Muscle layer of duodenum (tissue), 2 donors: ENCODE measurements around the gene ZNF451.

Source experiments
- H3K27ac ChIP-seq: one replicate; pipeline ENCODE4 v1.7.0; 2013; ENCODE audit warnings: mild to moderate bottlenecking, low read length
- H3K27me3 ChIP-seq: one replicate; pipeline ENCODE4 v1.7.0; 2013; ENCODE audit warnings: low read depth, mild to moderate bottlenecking, control low read depth, low read length
- H3K36me3 ChIP-seq, 2 donors: one replicate each; pipeline ENCODE4 v1.7.0; 2013; ENCODE audit warnings: low read length in 2 of 2, control low read depth in 1 of 2, mild to moderate bottlenecking in 1 of 2; ENCODE audit not compliant: insufficient read depth in 2 of 2, control insufficient read depth in 1 of 2
- H3K4me1 ChIP-seq, 2 donors: one replicate each; pipeline ENCODE4 v1.7.0; 2013; ENCODE audit warnings: low read length in 2 of 2, mild to moderate bottlenecking in 2 of 2, control low read depth in 1 of 2, moderate library complexity in 1 of 2; ENCODE audit not compliant: insufficient read depth in 2 of 2, control insufficient read depth in 1 of 2
- H3K4me3 ChIP-seq, 2 donors: one replicate each; pipeline ENCODE4 v1.7.0; 2013; ENCODE audit warnings: low read length in 2 of 2, low read depth in 1 of 2, mild to moderate bottlenecking in 1 of 2
- H3K9me3 ChIP-seq, 2 donors: one replicate each; pipeline ENCODE4 v1.7.0; 2013; ENCODE audit warnings: low read length in 2 of 2, control low read depth in 1 of 2, mild to moderate bottlenecking in 1 of 2; ENCODE audit not compliant: control insufficient read depth in 1 of 2
- donor health status: healthy.

The ZNF451 gene

DNA sequence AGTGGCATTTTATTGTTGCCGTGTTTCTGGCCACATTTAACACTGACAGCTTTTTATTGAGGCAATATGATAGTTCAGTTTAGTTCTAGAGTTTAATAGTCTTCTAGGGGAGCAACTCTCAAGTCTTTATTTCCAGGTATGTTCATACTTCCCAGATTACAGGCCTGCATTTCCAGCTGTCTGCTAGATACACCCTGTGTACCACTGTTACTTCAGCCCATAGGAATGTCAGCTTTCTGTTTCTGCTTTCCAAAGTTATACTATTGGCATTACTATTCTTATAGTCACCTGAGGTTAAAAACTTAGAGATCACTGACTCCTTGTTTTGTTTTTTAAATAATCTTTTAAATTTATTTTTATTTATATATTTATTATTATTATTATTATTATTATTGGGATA is 7.6 kb downstream of the ZNF451 start:
- H3K27ac ChIP-seq, result no peak overlapping the region
- no peak overlapping the region for H3K4me3 ChIP-seq
- H3K9me3 ChIP-seq, result no peaks in the 10 kb centered on the region
- H3K27me3 ChIP-seq, result no peaks in the 10 kb centered on the region
- H3K36me3 ChIP-seq, result peaks cover 28 to 38% of the 10 kb centered on the region in 2 donors
- peaks cover 12 to 13% of the 10 kb centered on the region in 2 donors for H3K4me1 ChIP-seq

DNA sequence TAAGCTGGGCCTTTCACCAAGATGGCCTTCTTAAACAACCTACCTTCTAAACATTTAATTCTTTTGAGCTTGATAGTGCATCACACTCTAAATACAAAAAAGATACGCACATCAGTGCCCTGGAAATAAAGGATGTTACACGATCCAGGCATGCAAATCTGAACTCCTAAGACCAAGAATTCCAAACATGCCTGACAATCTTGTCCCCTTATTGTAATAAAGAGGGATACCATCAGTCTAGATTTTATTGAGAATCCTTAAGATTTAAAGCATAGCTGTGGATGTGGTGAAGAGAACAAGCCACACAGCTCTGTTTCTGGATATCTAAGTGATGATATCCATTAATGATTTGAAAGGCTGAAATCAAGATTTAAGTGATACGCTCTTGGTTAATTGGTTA is 13.0 kb downstream of the ZNF451 start:
- Histone ChIP-seq H3K27ac (no peak overlapping the region), H3K27me3 (no peaks in the 10 kb centered on the region), H3K36me3 (peaks cover 28 to 45% of the 10 kb centered on the region in 2 donors), H3K9me3 (no peaks in the 10 kb centered on the region), H3K4me3 (no peak overlapping the region), H3K4me1 (no peaks in the 10 kb centered on the region)

GRCh38 chr6:57104336-57104735 is 14.3 kb downstream of the ZNF451 start:
- Histone ChIP-seq H3K4me1 (no peaks in the 10 kb centered on the region), H3K27ac (no peak overlapping the region), H3K9me3 (no peaks in the 10 kb centered on the region), H3K36me3 (peaks cover 27 to 37% of the 10 kb centered on the region in 2 donors), H3K4me3 (no peak overlapping the region), H3K27me3 (no peaks in the 10 kb centered on the region)

GRCh38 chr6:57106990-57107389 is 17.0 kb downstream of the ZNF451 start:
- no peak overlapping the region for H3K27ac ChIP-seq
- H3K4me3 ChIP-seq, result no peak overlapping the region
- H3K4me1 ChIP-seq, result no peaks in the 10 kb centered on the region
- no peaks in the 10 kb centered on the region for H3K27me3 ChIP-seq
- H3K9me3 ChIP-seq, result no peaks in the 10 kb centered on the region
- H3K36me3 ChIP-seq, result peaks cover under 1 to 13% of the 10 kb centered on the region in 2 donors

GRCh38 chr6:57108691-57109090 is 18.7 kb downstream of the ZNF451 start:
- Histone ChIP-seq H3K9me3 (no peaks in the 10 kb centered on the region), H3K4me1 (no peaks in the 10 kb centered on the region), H3K4me3 (no peak overlapping the region), H3K27me3 (no peaks in the 10 kb centered on the region), H3K27ac (no peak overlapping the region), H3K36me3 (no peaks in the 10 kb centered on the region)

DNA sequence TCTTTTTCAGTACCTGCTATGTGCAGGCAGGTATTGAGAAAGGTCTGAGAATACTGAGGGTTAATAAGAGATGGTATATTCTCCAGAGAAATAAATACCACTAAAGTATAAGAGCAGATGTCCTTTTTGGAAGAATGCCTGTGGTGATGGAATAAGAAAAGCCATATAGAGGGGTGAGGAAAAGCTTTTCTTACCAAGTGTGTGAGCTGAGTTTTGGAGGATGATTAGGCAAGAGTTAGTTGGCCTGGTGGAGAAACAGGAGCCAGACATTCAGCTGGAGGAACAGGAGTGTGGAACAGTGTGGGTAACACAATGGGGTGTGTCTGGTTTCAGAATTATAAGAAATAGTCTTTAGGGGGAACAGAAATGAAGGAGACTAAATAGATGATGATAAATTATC is 19.9 kb downstream of the ZNF451 start:
- H3K9me3 ChIP-seq, result no peaks in the 10 kb centered on the region
- no peaks in the 10 kb centered on the region for H3K4me1 ChIP-seq
- no peak overlapping the region for H3K27ac ChIP-seq
- no peaks in the 10 kb centered on the region for H3K36me3 ChIP-seq
- H3K4me3 ChIP-seq, result no peak overlapping the region
- no peaks in the 10 kb centered on the region for H3K27me3 ChIP-seq

GRCh38 chr6:57113105-57113504 is 23.1 kb downstream of the ZNF451 start:
- no peaks in the 10 kb centered on the region for H3K9me3 ChIP-seq
- no peak overlapping the region for H3K4me3 ChIP-seq
- no peaks in the 10 kb centered on the region for H3K36me3 ChIP-seq
- no peak overlapping the region for H3K27ac ChIP-seq
- H3K27me3 ChIP-seq, result no peaks in the 10 kb centered on the region
- peaks cover 0 to 9% of the 10 kb centered on the region in 2 donors for H3K4me1 ChIP-seq

DNA sequence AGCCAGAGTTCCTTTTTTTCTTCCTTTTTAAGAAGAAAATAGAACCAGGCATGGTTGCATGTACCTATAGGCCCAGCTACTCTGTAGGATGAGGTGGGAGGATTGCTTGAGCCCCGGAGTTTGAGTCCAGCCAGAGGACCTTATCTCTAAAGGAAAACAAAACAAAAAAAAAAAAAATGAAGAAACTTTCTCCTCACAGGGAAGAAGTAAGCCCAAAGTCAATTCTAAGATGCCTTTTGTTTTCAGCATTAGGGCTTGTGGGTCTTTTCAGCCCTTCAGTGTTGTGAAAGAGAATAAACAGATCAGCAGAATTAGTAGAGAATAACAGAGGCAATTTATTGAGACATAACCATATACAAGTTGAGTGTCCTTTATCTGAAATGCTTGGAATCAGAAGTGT is 26.8 kb downstream of the ZNF451 start:
- H3K36me3 ChIP-seq, result no peaks in the 10 kb centered on the region
- no peak overlapping the region for H3K27ac ChIP-seq
- H3K27me3 ChIP-seq, result no peaks in the 10 kb centered on the region
- H3K9me3 ChIP-seq, result no peaks in the 10 kb centered on the region
- no peak overlapping the region for H3K4me3 ChIP-seq
- peaks cover 0 to 11% of the 10 kb centered on the region in 2 donors for H3K4me1 ChIP-seq

DNA sequence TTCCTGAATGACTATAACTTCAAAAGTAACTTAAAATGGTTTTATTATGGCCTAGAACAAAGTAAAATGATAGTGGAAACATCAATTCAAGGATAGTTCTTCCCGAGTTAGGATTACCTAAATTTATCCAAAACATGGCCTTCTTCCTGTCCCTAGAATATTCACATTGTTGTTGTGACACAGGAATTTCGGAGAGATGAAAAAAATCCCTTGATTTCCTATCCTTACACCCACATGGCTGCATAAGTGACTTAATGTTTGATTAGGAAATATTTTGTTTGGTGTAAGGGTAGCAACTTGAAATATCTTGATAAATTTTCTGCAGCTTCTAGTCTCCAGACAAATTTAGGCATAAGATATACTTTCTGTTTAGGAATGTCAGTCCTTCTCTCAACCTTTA is 27.8 kb downstream of the ZNF451 start:
- Histone ChIP-seq H3K4me3 (no peak overlapping the region), H3K27ac (no peak overlapping the region), H3K36me3 (peaks cover 0 to 5% of the 10 kb centered on the region in 2 donors), H3K9me3 (no peaks in the 10 kb centered on the region), H3K27me3 (no peaks in the 10 kb centered on the region), H3K4me1 (peaks cover 0 to 11% of the 10 kb centered on the region in 2 donors)

GRCh38 chr6:57123111-57123510 is 33.1 kb downstream of the ZNF451 start:
- Histone ChIP-seq H3K36me3 (peaks cover 0 to 9% of the 10 kb centered on the region in 2 donors), H3K4me1 (peaks cover 0 to 3% of the 10 kb centered on the region in 2 donors), H3K27me3 (no peaks in the 10 kb centered on the region), H3K27ac (no peak overlapping the region), H3K9me3 (no peaks in the 10 kb centered on the region), H3K4me3 (no peak overlapping the region)

DNA sequence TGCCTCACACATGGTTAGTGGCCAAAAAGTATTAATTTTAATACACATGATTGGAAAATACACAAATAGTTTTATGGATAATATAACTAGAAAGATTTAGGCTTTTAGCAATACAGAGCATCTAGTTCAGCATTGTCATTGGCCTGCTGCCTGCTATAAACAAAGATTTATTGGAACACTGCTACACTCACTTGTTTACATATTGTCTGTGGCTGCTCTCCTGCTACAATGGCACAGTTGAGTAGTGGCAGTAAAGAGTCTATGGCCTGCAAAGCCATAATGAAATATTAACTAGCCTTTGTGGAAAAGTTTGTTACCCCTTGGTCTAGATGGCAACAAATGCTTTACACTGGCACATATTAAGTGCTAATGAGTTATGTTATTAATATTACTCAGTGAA is 37.8 kb downstream of the ZNF451 start:
- Histone ChIP-seq H3K4me1 (peaks cover 0 to 11% of the 10 kb centered on the region in 2 donors), H3K27me3 (no peaks in the 10 kb centered on the region), H3K27ac (no peak overlapping the region), H3K4me3 (no peak overlapping the region), H3K36me3 (peaks cover 0 to 9% of the 10 kb centered on the region in 2 donors), H3K9me3 (no peaks in the 10 kb centered on the region)

DNA sequence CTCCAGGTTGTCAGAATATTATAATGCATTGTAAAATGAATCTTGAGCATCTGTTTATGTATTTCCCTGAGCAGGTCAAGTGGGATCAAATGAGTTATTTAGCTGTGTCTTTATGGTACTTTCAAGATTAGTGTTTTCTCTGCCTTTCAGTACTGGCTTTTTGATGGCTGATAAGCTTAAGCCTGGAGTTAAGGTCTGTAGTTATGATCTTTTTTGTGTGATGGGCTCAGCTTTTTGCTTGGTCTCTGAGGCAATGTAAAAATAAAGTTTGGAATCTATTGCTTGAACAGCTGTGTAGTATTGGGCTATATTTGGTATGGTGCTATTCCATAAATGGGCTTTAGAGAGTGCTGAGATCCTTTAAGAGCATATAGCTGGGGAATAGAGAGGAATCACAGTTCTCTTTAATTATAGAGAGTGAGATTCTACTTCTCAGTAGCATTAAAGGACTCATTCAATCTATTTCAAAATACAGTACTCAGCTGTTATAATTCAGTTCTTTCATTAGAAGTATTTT is 40.7 kb downstream of the ZNF451 start:
- H3K27ac ChIP-seq, result no peak overlapping the region
- H3K27me3 ChIP-seq, result no peaks in the 10 kb centered on the region
- H3K4me3 ChIP-seq, result no peak overlapping the region
- no peaks in the 10 kb centered on the region for H3K9me3 ChIP-seq
- peaks cover 0 to 11% of the 10 kb centered on the region in 2 donors for H3K4me1 ChIP-seq
- peaks cover 11 to 17% of the 10 kb centered on the region in 2 donors for H3K36me3 ChIP-seq
